Uterus (tissue), 2 donors: ENCODE data around the gene NRGN.

Experiments used
- CTCF ChIP-seq, 4 experiments: fragments of 200-600 bp in 2 of 4; fragments of 450-650 bp in 2 of 4; sonication (generic) in 2 of 4; IDR thresholded peaks; one replicate each; pipeline ENCODE4 v1.5.1; 2016 to 2019; ENCODE audit warnings: antibody characterized with exemption in 4 of 4, mild to moderate bottlenecking in 2 of 4, moderate library complexity in 1 of 4
- POLR2A ChIP-seq, 2 donors: fragments of 450-650 bp; IDR thresholded peaks; one replicate each; pipeline ENCODE4 v1.6.1; 2016; ENCODE audit warnings: antibody characterized with exemption in 2 of 2, mild to moderate bottlenecking in 1 of 2, moderate library complexity in 1 of 2

- TF ChIP-seq CTCF (IDR thresholded peaks at IDR 0.05): no peak
- TF ChIP-seq POLR2A (IDR thresholded peaks at IDR 0.05): no peak
Measured at GRCh38 chr11:124725719-124726105, 14.0 kb upstream of the NRGN start.
